NCI-H2196 treated with DMSO at 0.1 percent for 48 hours (cell line): ENCODE data around the gene ZNF622.
A peak's percentile ranks its signal among the peaks of the same experiment; 100 is the strongest.
"Not testable (repeated sequence)": the region's sequence is repeated elsewhere in the genome, so short reads cannot be mapped to it uniquely, and the experiment has no call there.

Experiments
- DNase-seq: peaks from one replicate; lab custom pipeline; 2025; ENCODE audit not compliant: unreplicated experiment; lab: John Stamatoyannopoulos, UW

Gene ZNF622

GRCh38 chr5:16480821-16481538 is 15.4 kb upstream of the ZNF622 start:
- DNase-seq: no peak

GRCh38 chr5:16480144-16480543 is 14.5 kb upstream of the ZNF622 start:
- no peak for DNase-seq

- DNase-seq: no peak
These were observed 11.9 kb upstream of the ZNF622 start for GRCh38 chr5:16477541-16477940.

- DNase-seq: not testable (repeated sequence)
These were observed 10.8 kb upstream of the ZNF622 start for GRCh38 chr5:16476417-16476816.

- no peak for DNase-seq
These were observed 5.8 kb upstream of the ZNF622 start for GRCh38 chr5:16471387-16471786.

- no peak for DNase-seq
These were observed 2.0 kb upstream of the ZNF622 start for GRCh38 chr5:16467363-16468219.

GRCh38 chr5:16464664-16465543 is 696 bp downstream of the ZNF622 start:
- DNase-seq: no peak

- no peak for DNase-seq
These were observed 1.4 kb downstream of the ZNF622 start for GRCh38 chr5:16464231-16464630.

GRCh38 chr5:16461782-16462181 is 3.8 kb downstream of the ZNF622 start:
- DNase-seq: no peak

GRCh38 chr5:16461026-16461425 is 4.6 kb downstream of the ZNF622 start:
- no peak for DNase-seq

- no peak for DNase-seq
These were observed 6.1 kb downstream of the ZNF622 start for GRCh38 chr5:16459451-16459850.

GRCh38 chr5:16457853-16458252 is 7.7 kb downstream of the ZNF622 start:
- DNase-seq: no peak

GRCh38 chr5:16457451-16457850 is 8.1 kb downstream of the ZNF622 start:
- no peak for DNase-seq

GRCh38 chr5:16456103-16456832 is 9.3 kb downstream of the ZNF622 start:
- peak; percentile 18 for DNase-seq

- DNase-seq: no peak
These were observed 9.9 kb downstream of the ZNF622 start for GRCh38 chr5:16455668-16456067.

- no peak for DNase-seq
These were observed 10.9 kb downstream of the ZNF622 start for GRCh38 chr5:16454686-16455085.

- no peak for DNase-seq
These were observed 12.0 kb downstream of the ZNF622 start for GRCh38 chr5:16453609-16454008.

- no peak for DNase-seq
These were observed 15.4 kb downstream of the ZNF622 start for GRCh38 chr5:16450163-16450562.

- no peak for DNase-seq
These were observed 18.6 kb downstream of the ZNF622 start for GRCh38 chr5:16446993-16447392.

GRCh38 chr5:16437977-16438376 is 27.6 kb downstream of the ZNF622 start:
- no peak for DNase-seq
